Measurements from ENCODE around the gene ROR2.

DNA sequence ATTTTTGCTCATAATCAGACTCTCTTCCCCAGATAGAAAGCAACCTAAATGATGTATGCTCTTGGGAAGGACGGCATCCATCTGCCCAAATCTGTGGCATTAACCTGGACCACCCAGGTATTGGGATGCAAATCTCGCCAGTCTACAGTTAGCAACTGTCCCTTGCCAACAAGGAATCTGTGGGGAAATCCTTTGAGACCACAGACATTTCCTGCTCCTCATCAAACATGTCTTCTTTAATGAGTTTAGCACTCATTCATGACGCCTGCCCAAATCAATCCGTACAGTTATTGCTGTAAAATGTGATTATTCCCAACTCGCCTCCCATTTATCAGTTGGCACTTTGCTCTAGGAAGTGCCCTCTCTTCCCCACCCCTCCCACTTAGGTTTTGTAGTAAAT lies 7.8 kb downstream of the ROR2 start:
- TF ChIP-seq, protein P1, sequence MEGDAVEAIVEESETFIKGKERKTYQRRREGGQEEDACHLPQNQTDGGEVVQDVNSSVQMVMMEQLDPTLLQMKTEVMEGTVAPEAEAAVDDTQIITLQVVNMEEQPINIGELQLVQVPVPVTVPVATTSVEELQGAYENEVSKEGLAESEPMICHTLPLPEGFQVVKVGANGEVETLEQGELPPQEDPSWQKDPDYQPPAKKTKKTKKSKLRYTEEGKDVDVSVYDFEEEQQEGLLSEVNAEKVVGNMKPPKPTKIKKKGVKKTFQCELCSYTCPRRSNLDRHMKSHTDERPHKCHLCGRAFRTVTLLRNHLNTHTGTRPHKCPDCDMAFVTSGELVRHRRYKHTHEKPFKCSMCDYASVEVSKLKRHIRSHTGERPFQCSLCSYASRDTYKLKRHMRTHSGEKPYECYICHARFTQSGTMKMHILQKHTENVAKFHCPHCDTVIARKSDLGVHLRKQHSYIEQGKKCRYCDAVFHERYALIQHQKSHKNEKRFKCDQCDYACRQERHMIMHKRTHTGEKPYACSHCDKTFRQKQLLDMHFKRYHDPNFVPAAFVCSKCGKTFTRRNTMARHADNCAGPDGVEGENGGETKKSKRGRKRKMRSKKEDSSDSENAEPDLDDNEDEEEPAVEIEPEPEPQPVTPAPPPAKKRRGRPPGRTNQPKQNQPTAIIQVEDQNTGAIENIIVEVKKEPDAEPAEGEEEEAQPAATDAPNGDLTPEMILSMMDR (IDR thresholded peaks at IDR 0.05) = no peak
- TF ChIP-seq POLR2AphosphoS5 (IDR thresholded peaks at IDR 0.05) = no peak
- TF ChIP-seq POLR2A (IDR thresholded peaks at IDR 0.05) = no peak
